K562 (cell line): ENCODE results near the gene NFRKB. TPM values are rescaled to one million over a fixed set of nuclear protein-coding genes. Genes with fewer than 3 reads are reported as not detected.

Experiments
- EHMT2 ChIP-seq: fragments of 450-650 bp; IDR thresholded peaks from 2 replicates; pipeline ENCODE4 v1.6.1; 2018; ENCODE audit warnings: antibody characterized with exemption
- MCM7 ChIP-seq, 2 experiments: fragments of 450-650 bp; IDR thresholded peaks; 2 replicates each; pipeline ENCODE4 v1.6.1; 2016 to 2018
- NR2C2 ChIP-seq, 2 experiments: fragments of 200-800 bp in 1 of 2; sonication (Bioruptor generic) in 1 of 2; sonication (generic) in 1 of 2; formaldehyde crosslinking in 1 of 2; IDR thresholded peaks; 2 replicates each; pipeline versions ENCODE4 v1.6.1 to v1.8.0; 2016 to 2022; ENCODE audit warnings: mild to moderate bottlenecking in 1 of 2, missing compliant biosample characterization in 1 of 2, missing genetic modification characterization in 1 of 2, missing genetic modification reagents in 1 of 2
- NRF1 ChIP-seq, 2 experiments: fragments of 450-650 bp; IDR thresholded peaks in 1 of 2; conservative IDR thresholded peaks in 1 of 2; 2 replicates each; pipeline ENCODE4 v1.6.1; 2014; ENCODE audit warnings: mild to moderate bottlenecking in 2 of 2
- SIN3B ChIP-seq: fragments of 450-650 bp; IDR thresholded peaks from 2 replicates; pipeline ENCODE4 v1.6.1; 2017; ENCODE audit warnings: low read depth, mild to moderate bottlenecking, moderate library complexity
- SMARCB1 ChIP-seq: IDR thresholded peaks from 2 replicates; pipeline ENCODE4 v1.6.1; 2011; ENCODE audit warnings: improper control_type of control experiment, low read depth; ENCODE audit not compliant: insufficient read length
- polyA plus RNA-seq, 8 experiments: library from polyadenylated mRNA; depleted of rRNA in 4 of 8; stranded (reverse) in 5 of 8; unstranded in 3 of 8; fragments of >200 nt; fragmentation: Nextera tagmentation in 2 of 8; fragmentation: Illumina TruSeq in 1 of 8; extraction: Ambion mirVana in 2 of 8; extraction: Trizol in 1 of 8; gene quantifications; 2 replicates each; pipeline versions ENCODE4 v1.2.1 to v1.2.3, GENCODE V29; 2011 to 2014; ENCODE audit warnings: inconsistent platforms in 1 of 8, missing spikeins in 1 of 8
- total RNA-seq, 7 experiments: library from RNA; depleted of rRNA in 6 of 7; stranded (reverse); fragments of >200 nt in 6 of 7; fragmentation: Illumina TruSeq in 2 of 7; extraction: Trizol in 2 of 7; gene quantifications; 2 replicates each; pipeline versions ENCODE4 v1.2.1 to v1.2.3, GENCODE V29; 2011 to 2021; ENCODE audit warnings: low replicate concordance in 1 of 7
- TF ChIP-seq, protein P1 (sequence below), 2 experiments: fragments of 450-650 bp in 1 of 2; sonication (generic) in 1 of 2; formaldehyde crosslinking in 1 of 2; IDR thresholded peaks; 2 replicates each; pipeline versions ENCODE4 v1.7.1 to v1.9.0; 2016 to 2022; ENCODE audit warnings: inconsistent platforms in 1 of 2, mild to moderate bottlenecking in 1 of 2, missing genetic modification reagents in 1 of 2

NFRKB gene
- total and polyA plus RNA-seq, 9 of the 15 experiments (the other 6 are each of a cell fraction or from before 2014, with no cell fraction given): 7.1 to 42.6 (median 23.9) TPM

DNA sequence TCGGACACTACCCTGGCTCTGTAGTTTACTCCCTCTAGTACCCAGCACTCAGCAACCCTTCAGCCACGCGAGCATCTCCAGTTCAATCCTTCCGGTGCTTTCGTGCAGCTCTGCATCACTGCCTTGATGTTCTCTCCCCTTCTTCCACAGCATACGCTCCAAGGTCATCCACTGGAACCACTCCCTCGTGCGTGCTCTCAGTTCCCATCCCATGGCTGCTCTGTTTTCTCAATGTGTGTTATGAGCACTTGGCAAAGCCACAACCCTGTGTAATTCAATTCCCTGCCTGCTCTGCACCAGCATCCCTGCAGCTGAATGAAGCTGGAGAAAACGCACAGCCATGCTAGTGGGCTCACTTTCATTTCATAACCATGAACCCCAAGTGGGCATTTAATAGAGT is 38.5 kb upstream of the NFRKB start (continued):
- TF ChIP-seq, protein P1, sequence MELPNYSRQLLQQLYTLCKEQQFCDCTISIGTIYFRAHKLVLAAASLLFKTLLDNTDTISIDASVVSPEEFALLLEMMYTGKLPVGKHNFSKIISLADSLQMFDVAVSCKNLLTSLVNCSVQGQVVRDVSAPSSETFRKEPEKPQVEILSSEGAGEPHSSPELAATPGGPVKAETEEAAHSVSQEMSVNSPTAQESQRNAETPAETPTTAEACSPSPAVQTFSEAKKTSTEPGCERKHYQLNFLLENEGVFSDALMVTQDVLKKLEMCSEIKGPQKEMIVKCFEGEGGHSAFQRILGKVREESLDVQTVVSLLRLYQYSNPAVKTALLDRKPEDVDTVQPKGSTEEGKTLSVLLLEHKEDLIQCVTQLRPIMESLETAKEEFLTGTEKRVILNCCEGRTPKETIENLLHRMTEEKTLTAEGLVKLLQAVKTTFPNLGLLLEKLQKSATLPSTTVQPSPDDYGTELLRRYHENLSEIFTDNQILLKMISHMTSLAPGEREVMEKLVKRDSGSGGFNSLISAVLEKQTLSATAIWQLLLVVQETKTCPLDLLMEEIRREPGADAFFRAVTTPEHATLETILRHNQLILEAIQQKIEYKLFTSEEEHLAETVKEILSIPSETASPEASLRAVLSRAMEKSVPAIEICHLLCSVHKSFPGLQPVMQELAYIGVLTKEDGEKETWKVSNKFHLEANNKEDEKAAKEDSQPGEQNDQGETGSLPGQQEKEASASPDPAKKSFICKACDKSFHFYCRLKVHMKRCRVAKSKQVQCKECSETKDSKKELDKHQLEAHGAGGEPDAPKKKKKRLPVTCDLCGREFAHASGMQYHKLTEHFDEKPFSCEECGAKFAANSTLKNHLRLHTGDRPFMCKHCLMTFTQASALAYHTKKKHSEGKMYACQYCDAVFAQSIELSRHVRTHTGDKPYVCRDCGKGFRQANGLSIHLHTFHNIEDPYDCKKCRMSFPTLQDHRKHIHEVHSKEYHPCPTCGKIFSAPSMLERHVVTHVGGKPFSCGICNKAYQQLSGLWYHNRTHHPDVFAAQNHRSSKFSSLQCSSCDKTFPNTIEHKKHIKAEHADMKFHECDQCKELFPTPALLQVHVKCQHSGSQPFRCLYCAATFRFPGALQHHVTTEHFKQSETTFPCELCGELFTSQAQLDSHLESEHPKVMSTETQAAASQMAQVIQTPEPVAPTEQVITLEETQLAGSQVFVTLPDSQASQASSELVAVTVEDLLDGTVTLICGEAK (IDR thresholded peaks at IDR 0.05): no peak
- TF ChIP-seq, protein P1 (CRISPR knock-in tag; IDR thresholded peaks at IDR 0.05): no peak
- no peak for TF ChIP-seq EHMT2
- TF ChIP-seq NRF1 (conservative IDR thresholded peaks at IDR 0.05 in 1 of 2, IDR thresholded peaks at IDR 0.05 in 1 of 2): no peak
- TF ChIP-seq SIN3B: no peak
- TF ChIP-seq SMARCB1: no peak
- no peak for TF ChIP-seq NR2C2 (CRISPR knock-in tag; IDR thresholded peaks at IDR 0.05)
- TF ChIP-seq NR2C2 (tag; IDR thresholded peaks at IDR 0.05): no peak
- TF ChIP-seq MCM7 (IDR thresholded peaks at IDR 0.05): no peak
